NCI-H2196 treated with DMSO at 0.1 percent for 48 hours (cell line): ENCODE measurements around the gene CCSER1.
"Not testable (repeated sequence)": the region's sequence is repeated elsewhere in the genome, so short reads cannot be mapped to it uniquely, and the experiment has no call there.

Experiments
- DNase-seq: peaks from one replicate; lab custom pipeline; 2025; ENCODE audit not compliant: unreplicated experiment; lab: John Stamatoyannopoulos, UW

The CCSER1 gene

DNA sequence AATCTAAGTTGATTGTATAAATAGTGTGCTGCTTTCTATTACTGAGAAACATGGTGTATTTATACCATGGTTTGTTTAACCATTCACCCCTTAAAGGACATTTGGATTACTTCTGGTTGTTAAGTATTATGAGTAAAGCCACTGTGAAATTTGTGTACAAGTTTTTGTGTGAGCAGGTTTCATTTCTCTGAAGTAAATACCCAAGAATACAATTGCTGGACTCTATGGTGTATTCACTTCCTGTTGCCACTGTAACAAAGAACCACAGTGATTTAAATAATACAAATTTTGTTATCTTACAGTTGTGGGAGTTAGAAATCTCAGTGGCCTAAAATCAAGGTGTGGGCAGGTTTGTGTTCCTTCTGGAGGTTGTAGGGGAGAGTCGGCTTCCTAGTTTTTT, 869.6 kb downstream of the CCSER1 start:
- DNase-seq, result no peak

- no peak for DNase-seq
These were observed 888.7 kb downstream of the CCSER1 start for GRCh38 chr4:91015861-91016260.

- DNase-seq, result no peak
These were observed 892.3 kb downstream of the CCSER1 start for GRCh38 chr4:91019513-91019912.

- no peak for DNase-seq
These were observed 898.3 kb downstream of the CCSER1 start for GRCh38 chr4:91025241-91026148.

DNA sequence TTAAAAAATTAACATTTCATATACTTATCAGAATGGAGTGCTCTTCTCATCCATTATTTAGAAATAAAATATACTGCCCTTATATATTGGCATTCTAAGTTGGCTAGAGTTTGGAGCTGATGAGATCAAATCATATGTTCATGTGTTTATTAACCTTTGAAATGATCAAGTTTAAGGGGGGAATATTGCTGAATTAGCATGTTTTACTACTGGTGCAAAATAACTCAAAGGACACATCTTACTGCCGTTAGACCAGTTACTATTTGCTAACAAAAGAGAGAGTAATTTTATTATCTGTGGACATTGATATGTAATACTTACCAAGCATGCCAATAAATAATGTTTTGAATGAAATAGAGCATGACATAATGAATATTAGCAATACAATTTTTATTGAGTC, 901.0 kb downstream of the CCSER1 start:
- DNase-seq, result no peak

- no peak for DNase-seq
These were observed 904.6 kb downstream of the CCSER1 start for GRCh38 chr4:91031761-91032160.

DNA sequence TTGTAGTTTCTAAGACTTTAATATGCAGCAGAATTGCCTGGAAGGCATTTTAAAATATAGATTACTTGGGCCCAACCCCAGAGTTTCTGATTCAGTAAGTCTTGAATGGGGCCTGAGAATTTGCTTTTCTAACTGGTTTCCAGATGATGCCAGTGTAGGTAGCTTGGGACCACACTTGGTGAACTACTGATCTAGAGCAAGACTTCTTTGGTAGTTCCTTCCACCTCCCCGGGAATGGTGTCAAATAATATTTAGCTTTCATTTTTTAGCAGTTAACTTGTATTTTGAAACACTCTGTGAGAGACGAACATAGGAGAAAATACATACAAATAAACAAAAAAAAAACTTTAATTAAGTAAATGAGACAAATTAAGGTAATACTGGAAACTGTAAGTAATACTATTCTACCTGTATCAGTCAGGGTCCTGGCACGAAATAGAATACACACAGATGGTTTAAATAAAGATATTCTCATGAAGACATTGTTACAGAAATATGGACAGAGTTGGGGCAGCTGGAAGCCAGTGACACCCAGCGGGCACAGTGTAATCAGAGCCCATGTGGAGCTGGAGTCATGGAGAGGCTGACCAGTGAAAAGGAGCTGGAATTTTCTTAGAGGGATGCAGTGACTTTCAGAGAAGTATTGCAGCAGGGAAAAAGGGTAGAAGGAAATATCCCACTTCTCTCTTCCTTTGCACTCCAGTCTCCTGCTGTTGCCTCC, 905.7 kb downstream of the CCSER1 start:
- no peak for DNase-seq

DNA sequence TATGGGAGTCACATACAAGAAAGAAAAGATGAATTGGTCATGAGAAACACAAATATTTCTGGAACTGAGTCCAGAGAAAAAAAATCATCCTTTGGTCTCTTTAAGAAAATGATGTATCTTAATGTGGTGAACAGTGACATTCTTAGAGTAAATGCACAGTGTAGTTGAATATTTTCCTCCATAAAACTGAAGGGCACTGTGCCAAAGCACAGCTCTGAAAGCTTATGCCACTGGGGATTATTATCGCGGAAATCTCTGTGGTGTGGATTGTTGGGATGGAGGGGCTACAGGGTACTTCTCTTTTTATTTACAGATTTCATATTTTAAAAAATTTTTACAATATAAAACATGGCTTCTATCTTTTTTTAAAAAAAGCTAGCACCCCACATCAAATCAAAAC, 908.1 kb downstream of the CCSER1 start:
- DNase-seq, result no peak

GRCh38 chr4:91037951-91038350, 910.8 kb downstream of the CCSER1 start:
- DNase-seq, result no peak

- no peak for DNase-seq
These were observed 930.7 kb downstream of the CCSER1 start for GRCh38 chr4:91057871-91058270.

DNA sequence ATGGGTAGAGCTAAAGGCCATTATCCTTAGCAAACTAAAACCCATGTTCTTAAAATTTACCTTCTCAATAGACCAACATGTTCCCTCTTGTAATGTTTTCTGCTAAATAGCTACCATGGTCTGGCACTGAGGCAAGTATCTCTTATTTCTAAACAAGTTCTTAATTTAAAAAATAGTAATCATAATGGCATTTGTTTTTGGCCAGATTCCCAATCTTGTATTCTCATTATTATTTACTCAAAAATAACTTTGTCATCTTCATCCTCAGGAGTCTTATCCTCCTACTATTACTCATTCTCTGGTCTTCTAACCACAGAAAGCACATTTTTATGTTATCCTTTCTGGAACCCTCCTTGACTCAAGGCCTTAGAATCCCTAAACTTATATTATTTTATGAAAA, 931.2 kb downstream of the CCSER1 start:
- no peak for DNase-seq

- DNase-seq, result no peak
These were observed 937.1 kb downstream of the CCSER1 start for GRCh38 chr4:91064157-91064853.

- no peak for DNase-seq
These were observed 937.9 kb downstream of the CCSER1 start for GRCh38 chr4:91065117-91065516.

DNA sequence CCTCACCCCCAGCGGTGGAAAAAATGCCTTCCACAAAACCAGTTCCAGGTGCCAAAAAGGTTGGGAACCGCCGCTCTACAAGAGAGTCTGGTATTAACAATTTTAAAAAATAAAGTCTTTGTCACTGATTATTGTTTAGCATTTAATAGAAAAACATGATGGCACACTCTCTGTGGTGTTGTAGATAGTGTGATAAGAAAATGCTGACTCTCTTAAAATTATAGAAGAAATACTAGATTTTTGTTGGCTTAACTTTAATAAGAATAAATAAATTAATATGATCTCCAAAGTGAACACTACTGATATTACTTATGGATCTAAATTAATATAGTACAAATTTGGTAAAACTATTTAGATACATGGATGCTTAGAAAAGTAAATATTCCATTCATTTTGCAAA, 943.5 kb downstream of the CCSER1 start:
- no peak for DNase-seq

DNA sequence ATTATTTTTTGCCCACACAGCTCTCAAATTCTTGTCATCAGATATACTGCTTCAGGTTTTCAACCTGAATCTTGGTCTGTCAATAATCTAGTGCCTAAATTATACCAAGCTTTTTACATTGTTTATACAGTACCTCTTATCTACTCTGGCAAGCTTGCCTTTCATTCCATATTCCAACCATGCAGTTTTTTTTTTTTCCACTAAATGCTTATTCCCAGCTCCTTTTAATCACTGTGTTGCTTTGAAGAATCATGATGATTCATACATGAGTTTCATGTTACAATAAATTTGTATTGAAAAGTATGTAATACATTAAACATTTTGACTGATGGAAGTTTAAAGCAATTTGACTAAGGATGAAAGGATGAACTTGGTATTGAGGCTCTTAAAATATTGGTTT, 949.0 kb downstream of the CCSER1 start:
- DNase-seq, result no peak

- DNase-seq, result no peak
These were observed 958.8 kb downstream of the CCSER1 start for GRCh38 chr4:91085961-91086360.

DNA sequence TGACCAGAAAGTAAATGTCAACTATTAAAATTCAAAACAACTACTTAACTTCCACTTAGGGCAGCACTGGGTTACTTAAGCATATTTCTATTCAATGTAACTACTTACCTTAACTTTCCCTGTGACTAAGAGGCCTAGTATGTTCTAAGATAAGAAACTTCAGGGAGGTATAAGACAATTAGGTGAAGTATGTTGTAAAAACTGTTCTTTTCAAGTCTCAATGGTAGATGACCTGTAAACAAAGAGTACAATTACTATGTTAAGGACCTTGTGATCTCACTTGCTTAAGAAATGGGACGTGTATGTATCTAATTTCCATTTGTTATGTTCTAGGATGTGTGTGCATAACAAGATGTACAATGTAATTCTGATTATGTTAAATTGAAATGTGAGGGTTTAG, 960.5 kb downstream of the CCSER1 start:
- no peak for DNase-seq

- no peak for DNase-seq
These were observed 962.0 kb downstream of the CCSER1 start for GRCh38 chr4:91089178-91089577.

DNA sequence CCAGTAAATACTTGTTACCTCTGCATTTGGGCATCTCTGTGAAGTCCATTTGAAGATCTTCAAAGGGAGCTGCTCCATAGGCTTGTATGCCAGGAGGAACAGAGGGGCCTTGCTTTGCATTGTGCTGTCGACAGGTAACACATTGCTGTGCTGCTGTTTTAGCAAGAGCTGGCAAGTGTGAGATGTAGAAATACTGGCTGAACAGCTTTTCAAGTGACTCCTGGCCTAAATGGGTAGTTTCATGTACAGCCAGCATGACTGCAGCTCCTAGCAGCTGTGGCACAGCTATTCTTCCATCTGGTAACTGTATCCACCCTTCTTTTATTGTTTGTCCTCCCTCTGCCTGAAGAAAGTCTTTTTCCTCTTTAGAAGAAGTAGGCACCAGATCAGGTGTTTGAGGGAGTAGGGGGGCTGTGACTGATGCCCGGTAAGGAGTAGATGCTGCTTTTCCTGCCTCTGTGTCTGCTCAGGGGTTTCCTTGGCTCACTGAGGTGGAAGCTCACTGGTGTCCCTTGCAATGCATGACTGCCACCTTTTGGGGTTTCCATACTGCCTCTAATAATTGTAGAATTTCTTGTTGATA, 965.3 kb downstream of the CCSER1 start:
- DNase-seq, result no peak

- DNase-seq, result not testable (repeated sequence)
These were observed 967.0 kb downstream of the CCSER1 start for GRCh38 chr4:91094220-91094619.

DNA sequence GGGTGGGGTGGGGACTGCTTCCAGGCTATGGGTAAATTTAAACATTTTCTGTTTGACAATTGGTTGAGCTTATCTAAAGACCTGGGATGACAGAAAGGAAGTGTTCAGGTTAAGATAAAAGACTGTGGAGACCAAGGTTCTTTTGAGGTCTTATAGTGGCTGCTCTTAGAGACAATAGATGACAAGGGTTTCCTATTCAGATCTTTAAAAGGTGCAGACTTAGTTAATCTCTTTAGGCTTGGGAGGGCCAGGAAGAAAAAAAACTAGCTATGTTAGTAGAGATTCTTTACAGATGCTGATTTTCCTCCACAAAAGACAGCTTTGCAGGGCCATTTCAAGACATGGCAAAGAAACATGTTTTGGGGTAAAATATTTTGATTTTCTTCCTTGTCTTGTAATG, 972.5 kb downstream of the CCSER1 start:
- DNase-seq, result no peak
